Choroid plexus epithelial cell (primary cell): Measurements from ENCODE around the gene KLHL1.

Experiments
- DNase-seq: peaks from one replicate; pipeline ENCODE4 v3.0.0-alpha.2; 2010; ENCODE audit warnings: low read depth
- H3K4me3 ChIP-seq: 2 replicates; pipeline ENCODE4 v1.5.1; 2011; ENCODE audit warnings: low read depth, mild to moderate bottlenecking, control low read depth, low read length, moderate library complexity
- CTCF ChIP-seq: conservative IDR thresholded peaks from 2 replicates; pipeline ENCODE4 v1.5.1; 2011; ENCODE audit warnings: low read depth, mild to moderate bottlenecking, control low read depth, inconsistent platforms, low read length, moderate library complexity

KLHL1 gene

GRCh38 chr13:69681722-69682121, 426.5 kb downstream of the KLHL1 start:
- DNase-seq = no peak
- no peak overlapping the region for H3K4me3 ChIP-seq
- TF ChIP-seq CTCF = no peak

- DNase-seq = no peak
- H3K4me3 ChIP-seq = no peak overlapping the region
- no peak for TF ChIP-seq CTCF
Measured at GRCh38 chr13:69677343-69677742, 430.9 kb downstream of the KLHL1 start.

GRCh38 chr13:69676286-69676685, 432.0 kb downstream of the KLHL1 start:
- DNase-seq = no peak
- no peak for TF ChIP-seq CTCF

GRCh38 chr13:69660155-69660554, 448.1 kb downstream of the KLHL1 start:
- no peak for TF ChIP-seq CTCF
- DNase-seq = no peak

More at GRCh38 chr13:69676286-69676685, 432.0 kb downstream of the KLHL1 start:
- H3K4me3 ChIP-seq = no peak overlapping the region

GRCh38 chr13:69657676-69658075, 450.6 kb downstream of the KLHL1 start:
- DNase-seq = no peak
- TF ChIP-seq CTCF = no peak
- no peak overlapping the region for H3K4me3 ChIP-seq

More at GRCh38 chr13:69660155-69660554, 448.1 kb downstream of the KLHL1 start:
- no peak overlapping the region for H3K4me3 ChIP-seq

GRCh38 chr13:69654392-69654791, 453.9 kb downstream of the KLHL1 start:
- H3K4me3 ChIP-seq = no peak overlapping the region
- TF ChIP-seq CTCF = no peak
- no peak for DNase-seq
